GM12875 (cell line): Measurements from ENCODE around the gene AGAP1.

Experiments
- H3K4me3 ChIP-seq: one replicate; pipeline ENCODE4 v1.5.1; 2011; ENCODE audit warnings: low read depth, low read length, control low read depth
- TF ChIP-seq, protein P1 (sequence below): IDR thresholded peaks from 2 replicates; pipeline ENCODE4 v1.5.1; 2011; ENCODE audit warnings: low read depth, mild to moderate bottlenecking, control low read depth, inconsistent platforms, low read length, moderate library complexity, borderline replicate concordance; ENCODE audit not compliant: insufficient read depth

Gene AGAP1

DNA sequence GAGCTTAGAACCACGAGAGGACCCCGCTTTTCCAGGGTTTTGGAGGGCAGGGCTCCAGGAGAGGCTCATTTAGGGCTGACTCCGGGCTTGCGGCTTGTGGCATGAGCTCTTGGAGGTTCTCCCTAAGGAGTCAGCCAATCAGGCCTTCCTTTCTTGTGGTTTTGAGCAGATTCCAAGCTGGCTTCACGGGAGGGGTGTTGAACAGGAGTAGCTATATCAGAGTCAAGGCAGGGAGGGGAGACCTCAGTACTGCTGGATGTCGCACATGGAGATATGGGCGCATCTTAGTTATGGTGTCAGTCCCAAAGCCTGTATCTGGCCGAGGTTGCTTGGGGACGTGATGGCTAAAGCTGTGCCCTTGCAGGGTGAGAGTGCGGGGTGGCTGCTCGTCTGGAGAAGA, 98.6 kb downstream of the AGAP1 start:
- TF ChIP-seq, protein P1, sequence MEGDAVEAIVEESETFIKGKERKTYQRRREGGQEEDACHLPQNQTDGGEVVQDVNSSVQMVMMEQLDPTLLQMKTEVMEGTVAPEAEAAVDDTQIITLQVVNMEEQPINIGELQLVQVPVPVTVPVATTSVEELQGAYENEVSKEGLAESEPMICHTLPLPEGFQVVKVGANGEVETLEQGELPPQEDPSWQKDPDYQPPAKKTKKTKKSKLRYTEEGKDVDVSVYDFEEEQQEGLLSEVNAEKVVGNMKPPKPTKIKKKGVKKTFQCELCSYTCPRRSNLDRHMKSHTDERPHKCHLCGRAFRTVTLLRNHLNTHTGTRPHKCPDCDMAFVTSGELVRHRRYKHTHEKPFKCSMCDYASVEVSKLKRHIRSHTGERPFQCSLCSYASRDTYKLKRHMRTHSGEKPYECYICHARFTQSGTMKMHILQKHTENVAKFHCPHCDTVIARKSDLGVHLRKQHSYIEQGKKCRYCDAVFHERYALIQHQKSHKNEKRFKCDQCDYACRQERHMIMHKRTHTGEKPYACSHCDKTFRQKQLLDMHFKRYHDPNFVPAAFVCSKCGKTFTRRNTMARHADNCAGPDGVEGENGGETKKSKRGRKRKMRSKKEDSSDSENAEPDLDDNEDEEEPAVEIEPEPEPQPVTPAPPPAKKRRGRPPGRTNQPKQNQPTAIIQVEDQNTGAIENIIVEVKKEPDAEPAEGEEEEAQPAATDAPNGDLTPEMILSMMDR: no peak
- no peak overlapping the region for H3K4me3 ChIP-seq

DNA sequence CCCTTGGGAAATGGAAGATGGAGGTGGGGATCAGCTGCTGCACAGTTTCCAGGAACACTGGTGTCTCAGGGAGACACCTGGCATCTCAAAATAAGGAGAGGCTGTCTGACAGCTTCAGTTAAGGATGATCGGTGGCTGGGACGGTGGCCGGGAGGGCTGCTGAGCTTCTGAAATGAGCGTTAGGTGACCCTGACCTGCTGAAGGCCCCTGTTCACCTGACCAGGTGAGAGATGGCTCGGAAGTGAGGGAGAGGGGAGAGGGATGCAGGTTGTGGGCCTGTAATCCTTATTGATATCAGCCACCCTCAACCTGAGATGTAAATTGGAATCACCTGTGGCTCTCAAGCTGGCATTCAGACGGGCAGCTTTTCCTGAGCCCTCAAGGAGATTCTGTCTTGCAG, 99.0 kb downstream of the AGAP1 start:
- H3K4me3 ChIP-seq: no peak overlapping the region
- TF ChIP-seq, protein P1: no peak

DNA sequence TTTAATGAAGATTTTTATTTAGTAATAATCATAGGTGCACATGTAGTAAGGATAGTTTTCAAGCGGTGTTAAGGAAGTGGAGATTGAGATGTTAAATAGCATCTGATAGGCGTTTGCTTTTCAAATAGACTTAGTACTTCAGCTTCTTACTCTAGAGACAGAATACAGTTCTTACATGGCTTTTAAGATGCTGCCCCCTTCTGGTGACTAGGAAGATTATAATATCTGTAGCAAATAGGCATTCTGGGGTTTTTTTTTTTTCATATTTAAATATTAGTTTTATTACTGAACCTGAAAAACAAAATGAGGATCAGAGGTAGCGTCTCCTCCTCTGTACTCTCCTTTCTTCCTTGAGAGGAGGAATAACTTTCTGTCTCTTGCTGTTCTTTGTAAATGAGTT, 100.2 kb downstream of the AGAP1 start:
- H3K4me3 ChIP-seq: no peak overlapping the region
- TF ChIP-seq, protein P1: peak; percentile 28; the same call in 1 of the 2 replicates

DNA sequence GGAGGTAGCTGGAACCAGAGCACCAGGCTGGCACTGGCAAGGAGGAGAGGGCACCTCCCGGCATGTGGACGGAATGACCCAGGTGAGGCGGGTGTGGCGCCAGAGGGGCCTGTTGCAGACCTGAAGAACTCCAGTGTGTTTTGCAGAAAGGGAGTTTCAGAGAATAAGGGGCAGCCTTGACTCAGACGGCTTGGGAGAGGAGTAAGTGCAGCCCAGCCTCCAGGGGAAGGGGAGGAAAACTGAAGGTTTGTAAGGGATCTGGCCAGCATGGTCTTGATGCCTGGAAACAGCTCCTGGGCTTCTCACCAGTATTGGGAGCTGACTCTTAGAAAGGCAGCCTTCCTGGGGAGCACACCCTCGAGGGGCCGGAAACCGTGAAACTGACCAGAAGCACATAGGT, 101.1 kb downstream of the AGAP1 start:
- H3K4me3 ChIP-seq: no peak overlapping the region
- TF ChIP-seq, protein P1: no peak

DNA sequence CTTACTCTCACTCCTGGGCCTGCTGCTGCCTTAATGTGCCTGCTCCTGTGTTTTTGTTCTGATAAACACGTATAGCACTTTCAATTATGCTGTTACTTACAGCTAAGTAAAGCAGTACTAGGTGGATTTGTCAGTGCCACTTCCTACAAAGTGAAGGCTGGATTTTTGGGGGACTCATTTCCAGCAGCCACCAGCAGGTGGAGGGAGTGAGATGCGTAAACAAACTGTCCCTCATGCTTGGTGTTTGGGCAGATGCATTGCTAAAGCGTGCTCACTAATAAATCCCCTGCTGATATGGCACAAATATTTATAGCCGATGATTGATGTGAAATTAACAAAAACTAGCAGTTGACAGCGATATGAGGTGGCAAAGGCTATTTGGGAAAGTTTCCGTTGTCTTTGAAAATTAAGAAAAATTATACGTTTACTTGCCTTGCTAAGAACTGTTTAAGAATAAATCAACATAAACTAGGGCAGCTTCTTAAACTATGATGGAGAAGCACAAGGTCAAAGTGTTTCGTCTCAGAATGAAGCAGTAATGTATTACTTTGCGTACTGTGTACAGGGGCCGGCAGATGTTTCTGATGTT, 101.7 kb downstream of the AGAP1 start:
- H3K4me3 ChIP-seq: no peak overlapping the region
- TF ChIP-seq, protein P1: peak; percentile 78

DNA sequence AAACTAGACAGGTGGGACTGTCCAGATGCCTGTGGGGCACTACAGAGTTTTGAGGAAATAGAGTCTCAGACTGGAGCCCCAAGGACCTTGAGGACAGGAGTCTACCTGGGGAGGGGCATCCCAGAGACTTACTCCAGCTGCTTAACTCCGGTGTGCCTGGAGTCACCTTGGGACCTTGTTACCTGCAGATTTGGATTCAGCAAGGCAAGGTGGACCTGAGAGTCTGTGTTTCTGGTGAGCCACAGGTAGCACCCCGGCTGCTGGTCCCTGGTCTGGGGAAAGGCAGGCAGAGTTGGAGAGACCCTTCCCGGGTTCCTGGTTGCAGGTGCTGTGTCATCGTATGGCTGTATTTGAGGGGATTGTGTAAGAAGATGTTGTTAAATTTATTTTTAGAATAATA, 102.4 kb downstream of the AGAP1 start:
- TF ChIP-seq, protein P1: no peak

DNA sequence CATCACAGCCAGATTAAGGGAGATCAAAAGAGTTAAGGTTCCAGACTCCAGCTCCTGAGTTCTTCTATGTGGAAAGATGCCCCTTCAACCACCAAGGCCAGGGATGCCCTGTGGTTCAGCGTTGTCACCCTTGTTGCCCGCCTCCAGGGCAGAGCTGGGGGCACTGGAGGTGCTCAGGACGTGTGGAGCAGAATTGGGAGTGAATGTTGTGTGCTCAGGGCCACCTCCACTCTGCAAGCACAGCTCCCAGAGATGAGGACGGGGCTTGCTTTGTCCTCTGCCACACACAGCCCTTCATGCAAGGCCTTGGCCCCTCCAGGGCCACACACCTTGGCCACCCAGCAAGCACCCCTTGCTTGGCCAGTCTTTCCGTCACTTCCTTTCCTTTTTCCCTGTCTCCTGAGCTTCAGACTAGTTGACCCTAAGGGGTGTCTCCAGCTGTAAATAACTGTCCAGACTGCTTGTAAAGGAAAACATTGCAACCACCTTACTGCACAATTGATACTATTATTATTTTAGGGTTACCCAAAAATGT, 103.3 kb downstream of the AGAP1 start:
- TF ChIP-seq, protein P1: no peak
- no peak overlapping the region for H3K4me3 ChIP-seq

More for the DNA sequence above, 102.4 kb downstream of the AGAP1 start:
- H3K4me3 ChIP-seq: no peak overlapping the region
